GM10266 (cell line): ENCODE measurements around the gene RAD9A.

Source experiments
- DNase-seq: peaks from one replicate; pipeline ENCODE4 v3.0.0; 2012; ENCODE audit errors: extremely low spot score
- CTCF ChIP-seq: IDR thresholded peaks from 2 replicates; pipeline ENCODE4 v1.5.1; 2012; ENCODE audit warnings: mild to moderate bottlenecking, low read depth; ENCODE audit not compliant: control insufficient read depth, insufficient read depth; ENCODE audit errors: missing control alignments

The RAD9A gene

DNA sequence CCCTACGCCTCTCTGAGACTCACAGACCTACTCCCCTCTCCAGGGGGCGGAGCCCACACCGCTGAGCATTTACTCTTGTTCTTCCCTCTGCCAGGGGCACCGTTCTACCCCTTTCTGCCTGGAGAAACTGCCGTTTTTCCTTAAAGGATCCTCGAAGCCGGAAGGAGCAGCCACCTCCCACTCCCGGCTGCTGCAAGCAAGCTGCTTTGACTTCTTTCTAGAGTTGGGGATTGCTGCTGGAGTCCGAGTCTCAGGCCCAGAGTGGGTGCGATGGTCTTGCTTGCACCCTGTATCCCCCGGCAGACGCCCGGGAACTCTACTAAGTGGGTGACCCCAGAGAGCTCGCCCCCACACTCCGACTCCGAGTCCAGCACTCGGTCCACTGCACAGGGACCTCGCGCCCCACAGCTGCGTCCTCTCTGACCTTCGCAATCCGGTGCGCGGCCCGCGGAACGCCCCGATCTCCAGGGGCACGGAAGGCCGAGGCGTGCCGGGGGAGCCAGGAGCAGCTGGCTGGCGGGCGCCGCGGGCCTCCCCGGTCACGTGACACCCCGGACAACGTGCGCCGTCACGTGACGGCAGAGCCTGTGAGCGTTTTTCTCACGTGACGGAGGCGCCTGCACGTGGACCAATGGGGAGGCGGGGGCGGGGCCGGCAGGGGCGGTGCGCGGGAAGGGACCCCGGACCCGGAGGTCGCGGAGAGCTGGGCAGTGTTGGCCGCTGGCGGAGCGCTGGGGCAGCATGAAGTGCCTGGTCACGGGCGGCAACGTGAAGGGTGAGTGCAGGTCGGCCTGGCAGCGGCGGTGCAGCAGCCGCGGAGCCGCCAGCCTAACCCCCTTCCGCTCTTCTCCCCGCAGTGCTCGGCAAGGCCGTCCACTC lies at the start of gene RAD9A:
Gene RAD9A, plus strand, starts transcription at position 683 of the 879 bp plus-strand sequence. Its CDS starts 59 bp downstream, at position 742.
- peak; percentile 98 for DNase-seq
- TF ChIP-seq CTCF, result no peak

DNA sequence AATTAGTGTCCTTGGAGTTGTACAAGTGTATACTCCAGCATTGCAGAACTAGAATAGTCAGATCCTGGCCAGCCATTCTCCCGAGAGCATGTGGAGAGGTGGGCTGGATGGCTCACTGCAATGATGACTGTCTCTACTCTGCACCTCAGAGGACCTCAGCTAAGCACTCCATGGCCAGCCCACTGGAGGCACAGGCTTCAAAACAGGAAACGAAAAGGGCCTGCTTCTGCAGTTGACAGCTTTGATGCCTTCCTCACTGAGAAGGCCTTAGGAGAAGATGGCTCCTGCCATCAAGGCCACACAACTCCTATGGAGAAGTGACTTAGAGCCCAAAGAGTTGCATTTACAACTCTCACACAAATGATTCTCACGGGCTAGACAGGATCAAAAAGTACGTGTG lies 47.5 kb upstream of the RAD9A start:
- peak; percentile 6 for DNase-seq
- no peak for TF ChIP-seq CTCF

DNA sequence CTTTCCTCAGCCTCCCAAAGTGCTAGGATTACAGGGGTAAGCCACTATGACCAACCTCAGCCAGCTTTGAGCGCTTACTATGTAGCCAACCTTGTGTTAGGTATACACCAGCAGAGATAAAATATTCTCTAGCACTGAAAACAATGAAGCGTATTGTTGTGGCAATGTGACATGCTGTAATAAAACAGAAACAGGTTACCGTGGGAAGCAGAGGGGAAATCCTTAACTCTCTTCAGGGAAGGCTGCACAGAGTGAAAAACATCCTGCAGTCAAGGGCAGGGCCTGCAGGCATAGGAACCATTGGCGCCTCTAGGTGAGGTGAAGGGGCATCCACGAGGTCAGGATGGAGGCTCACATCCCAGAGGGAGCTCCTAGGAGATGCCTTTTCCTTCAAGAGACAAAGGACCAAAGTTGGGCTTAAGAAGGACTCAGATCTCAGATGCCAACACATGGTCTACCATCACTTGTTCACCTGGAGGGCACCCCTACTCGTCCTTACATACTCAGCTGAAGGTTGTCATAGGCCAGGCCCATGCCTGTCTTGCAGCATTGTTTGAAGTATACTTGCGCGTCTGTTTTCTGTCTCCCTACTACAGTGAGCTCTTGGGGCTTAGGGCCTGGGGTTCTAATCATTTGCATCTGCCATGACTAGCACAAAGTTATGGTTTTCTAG lies 46.4 kb upstream of the RAD9A start:
- peak; percentile 4 for TF ChIP-seq CTCF

DNA sequence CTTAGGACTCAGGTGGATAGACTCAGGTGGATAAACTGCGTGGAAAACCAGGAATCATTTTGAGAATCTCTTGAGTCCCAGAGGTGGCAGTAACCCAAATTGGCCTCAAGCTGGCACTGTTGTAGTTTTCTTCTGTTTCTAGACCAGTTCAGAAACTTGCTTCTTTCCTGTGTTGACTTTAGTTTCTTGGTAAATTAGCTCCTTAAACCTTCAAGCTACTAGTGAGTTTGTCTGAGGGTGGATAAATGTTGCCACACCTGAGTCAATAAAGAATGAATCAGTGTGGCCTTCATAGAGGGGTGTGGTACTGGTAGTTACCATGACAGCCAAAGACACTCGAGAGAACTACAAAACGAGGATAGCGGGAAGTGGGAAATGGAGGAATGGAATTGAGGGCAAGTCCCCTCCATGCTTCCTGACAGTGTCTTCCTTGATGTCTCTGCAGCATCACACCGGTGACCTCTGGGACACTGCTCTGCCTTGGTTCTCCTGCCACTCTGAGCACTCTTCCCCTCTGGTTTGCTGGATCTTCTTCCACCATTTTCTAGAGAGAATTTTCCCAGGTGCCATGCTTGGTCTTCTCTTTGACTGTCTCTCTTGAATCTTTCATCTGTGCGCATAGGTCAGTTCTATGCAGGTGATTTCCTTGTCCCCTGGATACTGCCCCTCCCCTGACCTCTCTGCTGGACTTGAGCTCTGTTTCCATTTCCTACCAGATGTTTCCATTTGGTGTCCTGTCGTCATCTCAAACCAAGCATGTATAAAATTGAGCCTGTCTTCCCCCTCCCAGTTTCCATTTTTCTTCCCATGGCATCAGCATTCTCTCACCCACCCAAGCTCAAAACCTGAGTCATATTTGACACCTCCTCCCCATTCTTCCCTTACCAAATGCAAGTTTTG lies 45.6 kb upstream of the RAD9A start:
- DNase-seq, result peak; percentile 25
- TF ChIP-seq CTCF, result peak; percentile 72

More for the DNA sequence above, 46.4 kb upstream of the RAD9A start:
- peak; percentile 21 for DNase-seq

DNA sequence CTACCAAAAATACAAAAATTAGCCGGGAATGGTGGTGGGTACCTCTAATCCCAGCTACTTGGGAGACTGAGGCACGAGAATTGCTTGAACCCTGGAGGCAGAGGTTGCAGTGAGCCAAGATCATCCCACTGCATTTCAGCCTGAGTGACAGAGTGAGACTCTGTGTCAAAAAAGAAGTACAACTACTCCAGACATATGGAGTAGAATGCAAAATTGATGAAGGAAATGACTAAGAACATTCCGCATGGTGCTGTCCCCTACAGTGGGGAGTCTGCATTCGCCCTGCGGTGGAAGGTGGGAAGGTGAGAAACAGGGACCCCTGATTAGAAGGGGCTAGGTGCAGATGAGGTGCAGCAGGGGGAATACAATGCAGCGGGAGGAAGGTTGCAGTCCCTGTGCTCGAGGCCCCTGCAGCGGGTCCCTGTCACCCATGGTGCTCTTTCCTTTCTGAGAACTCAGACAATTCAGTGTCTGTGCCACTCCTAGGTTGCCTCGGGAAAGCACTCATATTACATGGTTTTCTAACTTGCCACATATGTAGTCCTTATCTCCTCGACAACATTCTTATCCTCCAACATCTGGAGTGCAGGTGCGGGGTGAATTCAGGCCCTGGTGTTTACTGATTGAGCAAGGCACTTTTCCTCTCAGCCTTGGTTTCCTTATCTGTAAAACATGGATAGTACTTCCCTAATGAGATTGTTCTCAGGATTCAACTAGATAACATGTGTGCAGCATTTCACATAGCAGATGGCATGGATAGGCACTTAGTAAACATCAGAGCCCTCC lies 43.6 kb upstream of the RAD9A start:
- TF ChIP-seq CTCF, result no peak
- DNase-seq, result peak; percentile 11

- DNase-seq, result peak; percentile 1
- TF ChIP-seq CTCF, result no peak
Measured at GRCh38 chr11:67349036-67349435, 42.8 kb upstream of the RAD9A start.
